NB4 (cell line): Measurements from ENCODE around the gene SLC35G6.

Source experiments
- CTCF ChIP-seq: IDR thresholded peaks from one replicate; pipeline ENCODE4 v1.5.1; 2012; ENCODE audit warnings: low read depth, low read length
- MYC ChIP-seq: IDR thresholded peaks from 2 replicates; pipeline ENCODE4 v1.6.1; 2011; ENCODE audit warnings: low read depth, low read length
- POLR2A ChIP-seq: IDR thresholded peaks from 2 replicates; pipeline ENCODE4 v1.6.1; 2011; ENCODE audit warnings: mild to moderate bottlenecking; ENCODE audit not compliant: insufficient read length; ENCODE audit errors: extremely low read depth
- TF ChIP-seq, protein P1 (sequence below): IDR thresholded peaks from 2 replicates; pipeline ENCODE4 v1.6.1; 2011; ENCODE audit warnings: low read depth, low read length

DNA sequence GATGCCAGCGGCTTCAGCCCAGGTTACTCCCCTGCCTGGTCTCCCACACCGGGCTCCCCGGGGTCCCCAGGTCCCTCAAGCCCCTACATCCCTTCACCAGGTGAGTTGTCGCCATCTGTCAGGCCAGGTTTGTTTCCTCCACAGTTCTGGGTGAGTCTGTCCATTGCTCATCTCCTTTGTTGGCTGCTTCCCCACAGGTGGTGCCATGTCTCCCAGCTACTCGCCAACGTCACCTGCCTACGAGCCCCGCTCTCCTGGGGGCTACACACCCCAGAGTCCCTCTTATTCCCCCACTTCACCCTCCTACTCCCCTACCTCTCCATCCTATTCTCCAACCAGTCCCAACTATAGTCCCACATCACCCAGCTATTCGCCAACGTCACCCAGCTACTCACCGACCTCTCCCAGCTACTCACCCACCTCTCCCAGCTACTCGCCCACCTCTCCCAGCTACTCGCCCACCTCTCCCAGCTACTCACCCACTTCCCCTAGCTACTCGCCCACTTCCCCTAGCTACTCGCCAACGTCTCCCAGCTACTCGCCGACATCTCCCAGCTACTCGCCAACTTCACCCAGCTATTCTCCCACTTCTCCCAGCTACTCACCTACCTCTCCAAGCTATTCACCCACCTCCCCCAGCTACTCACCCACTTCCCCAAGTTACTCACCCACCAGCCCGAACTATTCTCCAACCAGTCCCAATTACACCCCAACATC is 31.7 kb downstream of the SLC35G6 start:
- TF ChIP-seq MYC, result no peak
- no peak for TF ChIP-seq CTCF
- TF ChIP-seq POLR2A, result no peak
- TF ChIP-seq, protein P1, sequence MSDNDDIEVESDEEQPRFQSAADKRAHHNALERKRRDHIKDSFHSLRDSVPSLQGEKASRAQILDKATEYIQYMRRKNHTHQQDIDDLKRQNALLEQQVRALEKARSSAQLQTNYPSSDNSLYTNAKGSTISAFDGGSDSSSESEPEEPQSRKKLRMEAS, result no peak
